OCI-LY1 (cell line): ENCODE data around the gene MESP1.

Experiments
- H2AFZ ChIP-seq: fragments of 200-600 bp; sonication (generic), shearing (Covaris generic); 2 replicates; pipeline ENCODE4 v1.6.0; 2014; ENCODE audit warnings: antibody characterized with exemption, mild to moderate bottlenecking, low read length
- H3F3A ChIP-seq: fragments of 200-600 bp; sonication (generic), shearing (Covaris generic); 2 replicates; pipeline ENCODE4 v1.6.0; 2014; ENCODE audit warnings: mild to moderate bottlenecking, antibody characterized with exemption, low read length, moderate library complexity; ENCODE audit not compliant: insufficient read depth
- H3K27ac ChIP-seq: fragments of 200-600 bp; sonication (generic); 2 replicates; pipeline ENCODE4 v1.5.1; 2014; ENCODE audit warnings: low read length, mixed run types, mild to moderate bottlenecking, low read depth; ENCODE audit not compliant: poor library complexity, severe bottlenecking
- H3K27me3 ChIP-seq: fragments of 200-600 bp; sonication (generic); 2 replicates; pipeline ENCODE4 v1.6.0; 2014; ENCODE audit warnings: antibody characterized with exemption, mild to moderate bottlenecking, low read length, moderate library complexity; ENCODE audit not compliant: insufficient read depth
- H3K36me3 ChIP-seq: fragments of 200-600 bp; sonication (generic); 2 replicates; pipeline ENCODE4 v1.6.1; 2014; ENCODE audit warnings: mild to moderate bottlenecking, antibody characterized with exemption, low read length, moderate library complexity, mixed read lengths; ENCODE audit not compliant: insufficient read depth
- H3K4me1 ChIP-seq: fragments of 200-600 bp; sonication (generic); 2 replicates; pipeline ENCODE4 v1.5.1; 2014; ENCODE audit warnings: mild to moderate bottlenecking, low read length, moderate library complexity; ENCODE audit not compliant: insufficient read depth, severe bottlenecking
- H3K4me2 ChIP-seq: fragments of 200-600 bp; sonication (generic), shearing (Covaris generic); 2 replicates; pipeline ENCODE4 v1.6.1; 2014; ENCODE audit warnings: low read length
- H3K4me3 ChIP-seq: fragments of 200-600 bp; sonication (generic); 2 replicates; pipeline ENCODE4 v1.5.1; 2014; ENCODE audit warnings: low read length, low read depth, mild to moderate bottlenecking, mixed read lengths; ENCODE audit not compliant: poor library complexity, severe bottlenecking
- H3K79me2 ChIP-seq: fragments of 200-600 bp; shearing (Covaris generic); 2 replicates; pipeline ENCODE4 v1.6.1; 2016; ENCODE audit warnings: mixed run types, low read length, mixed read lengths; ENCODE audit not compliant: insufficient read depth
- H3K9ac ChIP-seq: fragments of 200-600 bp; sonication (generic), shearing (Covaris generic); 2 replicates; pipeline ENCODE4 v1.6.1; 2014; ENCODE audit warnings: mild to moderate bottlenecking, low read length, mixed read lengths
- H3K9me2 ChIP-seq: fragments of 200-600 bp; sonication (generic), shearing (Covaris generic); 2 replicates; pipeline ENCODE4 v1.6.1; 2014; ENCODE audit warnings: low read depth, mild to moderate bottlenecking, low read length, mixed read lengths
- H3K9me3 ChIP-seq: fragments of 200-600 bp; shearing (Covaris generic); 2 replicates; pipeline ENCODE4 v1.6.1; 2014; ENCODE audit warnings: low read length, mixed read lengths
- H4K20me1 ChIP-seq: fragments of 200-600 bp; sonication (generic), shearing (Covaris generic); 2 replicates; pipeline ENCODE4 v1.6.0; 2016; ENCODE audit warnings: mild to moderate bottlenecking, low read length; ENCODE audit not compliant: insufficient read depth
- EZH2 ChIP-seq: fragments of 200-600 bp; sonication (generic), shearing (Covaris generic); IDR thresholded peaks from 2 replicates; pipeline ENCODE4 v1.8.0; 2017; ENCODE audit warnings: borderline replicate concordance, mixed run types, mild to moderate bottlenecking, antibody characterized with exemption, low read length, moderate library complexity, mixed read lengths
- TF ChIP-seq, protein P1 (sequence below): fragments of 200-600 bp; sonication (generic), shearing (Covaris generic); IDR thresholded peaks from 2 replicates; pipeline ENCODE4 v1.5.1; 2017; ENCODE audit warnings: mild to moderate bottlenecking, antibody characterized with exemption, low read length, moderate library complexity, mixed read lengths

The MESP1 gene

GRCh38 chr15:89723031-89723430, 28.0 kb downstream of the MESP1 start:
- no peak for TF ChIP-seq EZH2
- TF ChIP-seq, protein P1, sequence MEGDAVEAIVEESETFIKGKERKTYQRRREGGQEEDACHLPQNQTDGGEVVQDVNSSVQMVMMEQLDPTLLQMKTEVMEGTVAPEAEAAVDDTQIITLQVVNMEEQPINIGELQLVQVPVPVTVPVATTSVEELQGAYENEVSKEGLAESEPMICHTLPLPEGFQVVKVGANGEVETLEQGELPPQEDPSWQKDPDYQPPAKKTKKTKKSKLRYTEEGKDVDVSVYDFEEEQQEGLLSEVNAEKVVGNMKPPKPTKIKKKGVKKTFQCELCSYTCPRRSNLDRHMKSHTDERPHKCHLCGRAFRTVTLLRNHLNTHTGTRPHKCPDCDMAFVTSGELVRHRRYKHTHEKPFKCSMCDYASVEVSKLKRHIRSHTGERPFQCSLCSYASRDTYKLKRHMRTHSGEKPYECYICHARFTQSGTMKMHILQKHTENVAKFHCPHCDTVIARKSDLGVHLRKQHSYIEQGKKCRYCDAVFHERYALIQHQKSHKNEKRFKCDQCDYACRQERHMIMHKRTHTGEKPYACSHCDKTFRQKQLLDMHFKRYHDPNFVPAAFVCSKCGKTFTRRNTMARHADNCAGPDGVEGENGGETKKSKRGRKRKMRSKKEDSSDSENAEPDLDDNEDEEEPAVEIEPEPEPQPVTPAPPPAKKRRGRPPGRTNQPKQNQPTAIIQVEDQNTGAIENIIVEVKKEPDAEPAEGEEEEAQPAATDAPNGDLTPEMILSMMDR, result no peak

GRCh38 chr15:89714775-89715174, 36.3 kb downstream of the MESP1 start:
- H3K4me3 ChIP-seq, result no peak overlapping the region
- no peak overlapping the region for H3K4me2 ChIP-seq
- H3F3A ChIP-seq, result no peaks in the 10 kb centered on the region
- H3K27me3 ChIP-seq, result no peaks in the 10 kb centered on the region
- H2AFZ ChIP-seq, result no peak overlapping the region
- H3K36me3 ChIP-seq, result no peaks in the 10 kb centered on the region
- no peaks in the 10 kb centered on the region for H3K9me3 ChIP-seq
- no peaks in the 10 kb centered on the region for H4K20me1 ChIP-seq
- H3K9me2 ChIP-seq, result no peaks in the 10 kb centered on the region
- no peak overlapping the region for H3K27ac ChIP-seq
- no peak for TF ChIP-seq EZH2
- TF ChIP-seq, protein P1, result no peak
- no peak overlapping the region for H3K9ac ChIP-seq
- H3K4me1 ChIP-seq, result no peaks in the 10 kb centered on the region
- no peaks in the 10 kb centered on the region for H3K79me2 ChIP-seq

More at GRCh38 chr15:89723031-89723430, 28.0 kb downstream of the MESP1 start:
- Histone ChIP-seq H3K4me2 (no peak overlapping the region), H3K79me2 (no peaks in the 10 kb centered on the region), H3F3A (no peaks in the 10 kb centered on the region), H3K27ac (no peak overlapping the region), H4K20me1 (no peaks in the 10 kb centered on the region), H3K4me3 (no peak overlapping the region), H3K9me3 (peaks cover 6% of the 10 kb centered on the region), H3K9me2 (no peaks in the 10 kb centered on the region), H3K36me3 (no peaks in the 10 kb centered on the region), H2AFZ (no peak overlapping the region), H3K4me1 (no peaks in the 10 kb centered on the region), H3K9ac (no peak overlapping the region), H3K27me3 (no peaks in the 10 kb centered on the region)

- Histone ChIP-seq H4K20me1 (no peaks in the 10 kb centered on the region), H3K79me2 (no peaks in the 10 kb centered on the region), H3K9me2 (no peaks in the 10 kb centered on the region), H3K9me3 (no peaks in the 10 kb centered on the region), H3K9ac (no peak overlapping the region), H3K27me3 (no peaks in the 10 kb centered on the region), H3K4me1 (no peaks in the 10 kb centered on the region), H3F3A (no peaks in the 10 kb centered on the region), H3K36me3 (no peaks in the 10 kb centered on the region), H3K27ac (no peak overlapping the region), H2AFZ (no peak overlapping the region), H3K4me3 (no peak overlapping the region), H3K4me2 (no peak overlapping the region)
- TF ChIP-seq EZH2, result no peak
- TF ChIP-seq, protein P1, result no peak
These were observed 43.5 kb downstream of the MESP1 start for GRCh38 chr15:89707577-89707976.
